ENCODE data around the gene MYH9.
"Not testable (repeated sequence)": the region's sequence is repeated elsewhere in the genome, so short reads cannot be mapped to it uniquely, and the experiment has no call there.

Gene MYH9

GRCh38 chr22:36281781-36282327 lies 105.9 kb downstream of the MYH9 start:
- peaks cover 54% of the 10 kb centered on the region for H3K36me3 ChIP-seq (ENCODE audit: insufficient read depth, low read length)
- H3K4me1 ChIP-seq (ENCODE audit: insufficient read depth, low read length), result peaks cover 36% of the 10 kb centered on the region
- no peak overlapping the region for H3K4me3 ChIP-seq (ENCODE audit: low read depth in 1 of 2, low read length in 2 of 2)
- peak overlapping the region; percentile 10 for H3K27ac ChIP-seq (ENCODE audit: low read depth, low read length)
- H3K27me3 ChIP-seq (ENCODE audit: control insufficient read depth in 1 of 2, insufficient read depth in 2 of 2, low read length in 2 of 2), result no peaks in the 10 kb centered on the region
- H3K9me3 ChIP-seq (ENCODE audit: low read length), result no peaks in the 10 kb centered on the region
- no peak overlapping the region for H3K9ac ChIP-seq (ENCODE audit: low read length)

DNA sequence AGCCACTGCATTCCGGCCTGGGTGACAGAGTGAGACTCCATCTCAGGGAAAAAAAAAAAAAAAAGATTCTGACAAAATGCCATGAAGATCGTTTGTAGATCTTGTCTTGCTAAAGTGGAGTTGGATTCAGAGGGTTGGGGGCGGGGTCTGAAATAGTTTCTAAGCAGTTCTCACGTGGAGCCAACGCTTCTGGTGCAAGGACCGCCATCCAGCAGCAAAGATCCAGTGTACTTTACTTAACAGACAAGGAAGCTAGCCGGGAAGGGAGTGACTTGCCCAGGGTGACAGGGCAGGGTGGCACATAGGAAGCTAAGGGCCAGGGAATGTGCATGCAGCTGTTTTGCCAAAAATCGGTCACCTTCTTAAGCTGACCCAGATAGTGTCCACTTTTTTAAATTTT lies 107.4 kb downstream of the MYH9 start:
- Histone ChIP-seq H3K9me3 (ENCODE audit: low read length) (no peaks in the 10 kb centered on the region), H3K36me3 (ENCODE audit: insufficient read depth, low read length) (peaks cover 39% of the 10 kb centered on the region), H3K27ac (ENCODE audit: low read depth, low read length) (no peak overlapping the region), H3K4me3 (ENCODE audit: low read depth in 1 of 2, low read length in 2 of 2) (no peak overlapping the region), H3K9ac (ENCODE audit: low read length) (no peak overlapping the region), H3K4me1 (ENCODE audit: insufficient read depth, low read length) (peaks cover 21% of the 10 kb centered on the region), H3K27me3 (ENCODE audit: control insufficient read depth in 1 of 2, insufficient read depth in 2 of 2, low read length in 2 of 2) (no peaks in the 10 kb centered on the region)

- Histone ChIP-seq H3K27me3 (ENCODE audit: control insufficient read depth in 1 of 2, insufficient read depth in 2 of 2, low read length in 2 of 2) (no peaks in the 10 kb centered on the region), H3K27ac (ENCODE audit: low read depth, low read length) (no peak overlapping the region)
Observed at GRCh38 chr22:36279219-36279666, 108.5 kb downstream of the MYH9 start.

DNA sequence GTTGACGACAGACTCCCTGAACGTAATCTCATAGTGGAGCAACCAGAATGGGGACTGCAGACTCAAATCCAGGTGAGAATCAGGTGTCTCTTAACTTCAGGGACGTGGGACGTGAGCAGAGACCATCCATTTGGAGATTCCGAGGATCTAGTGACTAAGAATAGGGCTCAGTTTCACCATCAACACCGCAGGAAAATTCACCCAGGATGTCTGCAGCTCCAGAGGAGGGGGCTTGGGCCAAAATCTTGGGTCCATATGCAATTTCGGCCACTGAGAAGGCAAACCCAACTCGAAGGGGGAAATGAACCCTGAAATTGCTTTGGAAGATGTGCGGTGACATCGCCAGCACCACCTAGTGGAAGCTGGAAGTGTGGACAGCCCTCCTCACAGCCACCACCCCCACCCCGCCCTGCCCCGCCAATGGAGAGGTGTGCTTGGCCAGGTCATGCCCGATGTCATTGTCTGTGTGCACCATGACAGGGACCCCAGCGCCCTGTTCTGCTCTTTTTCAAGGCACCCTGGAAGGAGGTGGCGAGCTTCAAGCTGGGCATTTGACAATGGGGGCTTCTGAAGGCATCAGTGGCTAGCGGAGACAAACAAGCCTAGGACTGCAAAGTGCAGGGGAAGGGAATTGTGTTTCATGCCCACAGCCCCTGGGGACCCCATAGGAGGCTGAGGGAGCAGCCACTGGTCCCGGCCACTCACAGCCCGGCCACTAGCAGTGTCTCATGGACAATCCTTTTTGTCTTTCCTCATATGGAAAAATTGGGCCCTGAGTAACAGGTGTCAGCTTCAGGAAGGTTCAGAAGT lies 110.1 kb downstream of the MYH9 start:
- H3K27ac ChIP-seq (ENCODE audit: low read depth, low read length), result peak overlapping the region; percentile 1
- no peak overlapping the region for H3K4me3 ChIP-seq (ENCODE audit: low read depth in 1 of 2, low read length in 2 of 2)
- no peaks in the 10 kb centered on the region for H3K27me3 ChIP-seq (ENCODE audit: control insufficient read depth in 1 of 2, insufficient read depth in 2 of 2, low read length in 2 of 2)
- peaks cover 15% of the 10 kb centered on the region for H3K4me1 ChIP-seq (ENCODE audit: insufficient read depth, low read length)
- H3K9me3 ChIP-seq (ENCODE audit: low read length), result no peaks in the 10 kb centered on the region
- peak overlapping the region; percentile 38 for H3K9ac ChIP-seq (ENCODE audit: low read length)
- peaks cover 15% of the 10 kb centered on the region for H3K36me3 ChIP-seq (ENCODE audit: insufficient read depth, low read length)

More at GRCh38 chr22:36279219-36279666, 108.5 kb downstream of the MYH9 start:
- Histone ChIP-seq H3K9me3 (ENCODE audit: low read length) (no peaks in the 10 kb centered on the region), H3K36me3 (ENCODE audit: insufficient read depth, low read length) (peaks cover 28% of the 10 kb centered on the region), H3K9ac (ENCODE audit: low read length) (no peak overlapping the region), H3K4me3 (ENCODE audit: low read depth in 1 of 2, low read length in 2 of 2) (no peak overlapping the region), H3K4me1 (ENCODE audit: insufficient read depth, low read length) (peaks cover 15% of the 10 kb centered on the region)

- peaks cover 15% of the 10 kb centered on the region for H3K4me1 ChIP-seq (ENCODE audit: insufficient read depth, low read length)
- H3K27me3 ChIP-seq (ENCODE audit: control insufficient read depth in 1 of 2, insufficient read depth in 2 of 2, low read length in 2 of 2), result no peaks in the 10 kb centered on the region
- no peaks in the 10 kb centered on the region for H3K9me3 ChIP-seq (ENCODE audit: low read length)
- no peak overlapping the region for H3K27ac ChIP-seq (ENCODE audit: low read depth, low read length)
- H3K36me3 ChIP-seq (ENCODE audit: insufficient read depth, low read length), result no peaks in the 10 kb centered on the region
- no peak overlapping the region for H3K4me3 ChIP-seq (ENCODE audit: low read depth in 1 of 2, low read length in 2 of 2)
- H3K9ac ChIP-seq (ENCODE audit: low read length), result no peak overlapping the region
Observed at GRCh38 chr22:36274531-36274930, 113.2 kb downstream of the MYH9 start.

GRCh38 chr22:36271951-36272350 lies 115.8 kb downstream of the MYH9 start:
- H3K9ac ChIP-seq (ENCODE audit: low read length); H3K27me3 ChIP-seq (ENCODE audit: control insufficient read depth in 1 of 2, insufficient read depth in 2 of 2, low read length in 2 of 2); H3K27ac ChIP-seq (ENCODE audit: low read depth, low read length); H3K4me1 ChIP-seq (ENCODE audit: insufficient read depth, low read length); H3K9me3 ChIP-seq (ENCODE audit: low read length); H3K4me3 ChIP-seq (ENCODE audit: low read depth in 1 of 2, low read length in 2 of 2); H3K36me3 ChIP-seq (ENCODE audit: insufficient read depth, low read length): not testable (repeated sequence)

DNA sequence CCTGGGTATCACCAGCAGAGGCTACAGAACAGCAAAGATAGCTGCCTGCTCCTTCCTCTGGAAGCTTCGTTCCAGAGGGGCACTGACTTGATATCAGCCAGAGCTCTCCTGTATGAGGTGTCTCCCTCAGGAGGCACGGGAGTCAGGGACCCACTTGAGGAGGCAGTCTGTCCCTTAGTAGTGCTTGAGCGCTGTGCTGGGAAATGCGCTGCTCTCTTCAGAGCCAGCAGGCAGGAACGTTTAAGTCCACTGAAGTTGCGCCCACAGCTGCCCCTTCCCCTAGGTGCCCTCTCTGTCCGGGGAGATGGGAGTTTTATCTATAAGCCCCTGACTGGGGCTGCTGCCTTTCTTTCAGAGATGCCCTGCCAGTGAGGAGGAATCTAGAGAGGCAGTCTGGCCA lies 116.5 kb downstream of the MYH9 start:
- not testable (repeated sequence) for H3K36me3 ChIP-seq (ENCODE audit: insufficient read depth, low read length); H3K9ac ChIP-seq (ENCODE audit: low read length); H3K4me3 ChIP-seq (ENCODE audit: low read depth in 1 of 2, low read length in 2 of 2); H3K27me3 ChIP-seq (ENCODE audit: control insufficient read depth in 1 of 2, insufficient read depth in 2 of 2, low read length in 2 of 2); H3K4me1 ChIP-seq (ENCODE audit: insufficient read depth, low read length); H3K9me3 ChIP-seq (ENCODE audit: low read length); H3K27ac ChIP-seq (ENCODE audit: low read depth, low read length)

GRCh38 chr22:36267896-36268485 lies 119.8 kb downstream of the MYH9 start:
- H3K27ac ChIP-seq (ENCODE audit: low read depth, low read length), result no peak overlapping the region

DNA sequence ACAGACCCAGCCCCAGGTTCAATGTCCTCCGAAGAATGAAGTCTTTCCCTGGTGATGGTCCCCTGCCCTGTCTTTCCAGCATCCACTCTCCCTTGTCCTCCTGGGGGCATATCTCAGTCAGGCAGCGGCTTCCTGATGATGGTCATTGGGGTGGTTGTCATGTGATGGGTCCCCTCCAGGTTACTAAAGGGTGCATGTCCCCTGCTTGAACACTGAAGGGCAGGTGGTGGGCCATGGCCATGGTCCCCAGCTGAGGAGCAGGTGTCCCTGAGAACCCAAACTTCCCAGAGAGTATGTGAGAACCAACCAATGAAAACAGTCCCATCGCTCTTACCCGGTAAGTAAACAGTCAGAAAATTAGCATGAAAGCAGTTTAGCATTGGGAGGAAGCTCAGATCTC lies 120.7 kb downstream of the MYH9 start:
- Histone ChIP-seq H3K9me3 (ENCODE audit: low read length) (no peaks in the 10 kb centered on the region), H3K27ac (ENCODE audit: low read depth, low read length) (no peak overlapping the region), H3K36me3 (ENCODE audit: insufficient read depth, low read length) (peaks cover 18% of the 10 kb centered on the region), H3K9ac (ENCODE audit: low read length) (no peak overlapping the region), H3K4me1 (ENCODE audit: insufficient read depth, low read length) (no peaks in the 10 kb centered on the region), H3K4me3 (ENCODE audit: low read depth in 1 of 2, low read length in 2 of 2) (no peak overlapping the region), H3K27me3 (ENCODE audit: control insufficient read depth in 1 of 2, insufficient read depth in 2 of 2, low read length in 2 of 2) (no peaks in the 10 kb centered on the region)

More at GRCh38 chr22:36267896-36268485, 119.8 kb downstream of the MYH9 start:
- H3K9ac ChIP-seq (ENCODE audit: low read length), result no peak overlapping the region
- no peaks in the 10 kb centered on the region for H3K4me1 ChIP-seq (ENCODE audit: insufficient read depth, low read length)
- no peaks in the 10 kb centered on the region for H3K9me3 ChIP-seq (ENCODE audit: low read length)
- peaks cover 9% of the 10 kb centered on the region for H3K36me3 ChIP-seq (ENCODE audit: insufficient read depth, low read length)
- H3K4me3 ChIP-seq (ENCODE audit: low read depth in 1 of 2, low read length in 2 of 2), result no peak overlapping the region
- no peaks in the 10 kb centered on the region for H3K27me3 ChIP-seq (ENCODE audit: control insufficient read depth in 1 of 2, insufficient read depth in 2 of 2, low read length in 2 of 2)

GRCh38 chr22:36263886-36264664 lies 123.7 kb downstream of the MYH9 start:
- not testable (repeated sequence) for H3K4me3 ChIP-seq (ENCODE audit: low read depth in 1 of 2, low read length in 2 of 2); H3K4me1 ChIP-seq (ENCODE audit: insufficient read depth, low read length); H3K9me3 ChIP-seq (ENCODE audit: low read length); H3K27me3 ChIP-seq (ENCODE audit: control insufficient read depth in 1 of 2, insufficient read depth in 2 of 2, low read length in 2 of 2); H3K27ac ChIP-seq (ENCODE audit: low read depth, low read length); H3K9ac ChIP-seq (ENCODE audit: low read length)
- peaks cover 31% of the 10 kb centered on the region for H3K36me3 ChIP-seq (ENCODE audit: insufficient read depth, low read length)

DNA sequence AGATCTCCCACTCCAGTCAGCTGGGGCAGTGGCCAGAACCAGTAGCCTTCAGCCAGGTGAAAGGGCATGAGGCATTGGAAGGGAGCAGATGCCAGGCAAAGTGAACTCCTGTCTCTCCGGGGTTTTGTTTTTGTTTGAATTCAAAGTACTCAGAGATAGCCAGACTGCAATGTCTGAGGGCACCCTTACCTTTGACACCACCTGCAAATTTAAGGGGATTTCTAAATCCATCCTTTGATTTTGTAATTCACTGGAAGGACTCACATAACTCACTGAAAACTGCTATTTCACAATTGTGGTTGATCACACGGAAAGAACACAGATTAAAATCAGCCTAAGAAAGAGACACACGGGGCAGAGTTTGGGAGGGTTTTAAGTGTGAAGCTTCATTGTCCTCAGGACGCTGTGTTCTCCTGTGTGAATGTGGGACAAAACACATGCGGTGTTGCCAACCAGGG lies 124.5 kb downstream of the MYH9 start:
- not testable (repeated sequence) for H3K27me3 ChIP-seq (ENCODE audit: control insufficient read depth in 1 of 2, insufficient read depth in 2 of 2, low read length in 2 of 2); H3K9me3 ChIP-seq (ENCODE audit: low read length); H3K9ac ChIP-seq (ENCODE audit: low read length); H3K27ac ChIP-seq (ENCODE audit: low read depth, low read length); H3K4me3 ChIP-seq (ENCODE audit: low read depth in 1 of 2, low read length in 2 of 2)
- peaks cover 16% of the 10 kb centered on the region for H3K4me1 ChIP-seq (ENCODE audit: insufficient read depth, low read length)
- H3K36me3 ChIP-seq (ENCODE audit: insufficient read depth, low read length), result peaks cover 31% of the 10 kb centered on the region
